Ishikawa (cell line): ENCODE results near the gene NHS.

ENCODE experiments used
- CEBPB ChIP-seq: IDR thresholded peaks from 2 replicates; pipeline ENCODE4 v1.6.1; 2012
- CREB1 ChIP-seq: IDR thresholded peaks from 2 replicates; pipeline ENCODE4 v1.6.1; 2012; ENCODE audit warnings: low read depth
- EGR1 ChIP-seq: IDR thresholded peaks from 2 replicates; pipeline ENCODE4 v1.6.1; 2012
- EP300 ChIP-seq: IDR thresholded peaks from 2 replicates; pipeline ENCODE4 v1.6.1; 2012; ENCODE audit warnings: borderline replicate concordance
- FOXM1 ChIP-seq: IDR thresholded peaks from 2 replicates; pipeline ENCODE4 v1.6.1; 2012; ENCODE audit warnings: low read depth, borderline replicate concordance
- MAX ChIP-seq: IDR thresholded peaks from 2 replicates; pipeline ENCODE4 v1.6.1; 2012
- NFIC ChIP-seq: IDR thresholded peaks from 2 replicates; pipeline ENCODE4 v1.6.1; 2012
- RAD21 ChIP-seq: IDR thresholded peaks from 2 replicates; pipeline ENCODE4 v1.6.1; 2012; ENCODE audit warnings: low read depth
- REST ChIP-seq: IDR thresholded peaks from 2 replicates; pipeline ENCODE4 v1.6.1; 2012; ENCODE audit warnings: low read depth, mild to moderate bottlenecking
- TAF1 ChIP-seq: IDR thresholded peaks from 2 replicates; pipeline ENCODE4 v1.6.1; 2012; ENCODE audit warnings: low read depth, mild to moderate bottlenecking
- TCF12 ChIP-seq: IDR thresholded peaks from 2 replicates; pipeline ENCODE4 v1.6.1; 2012; ENCODE audit warnings: low read depth
- TEAD4 ChIP-seq: IDR thresholded peaks from 2 replicates; pipeline ENCODE4 v1.6.1; 2012
- USF1 ChIP-seq: IDR thresholded peaks from 2 replicates; pipeline ENCODE4 v1.6.1; 2012
- YY1 ChIP-seq: IDR thresholded peaks from 2 replicates; pipeline ENCODE4 v1.6.1; 2012; ENCODE audit warnings: low read depth
- ZBTB7A ChIP-seq: IDR thresholded peaks from 2 replicates; pipeline ENCODE4 v1.6.1; 2012; ENCODE audit warnings: low read depth

NHS gene

GRCh38 chrX:17410651-17411050, 35.7 kb downstream of the NHS start:
- TF ChIP-seq MAX (no peak), TAF1 (no peak), TCF12 (no peak), FOXM1 (no peak), EGR1 (no peak), USF1 (no peak), CEBPB (no peak), REST (no peak), RAD21 (no peak), YY1 (no peak), ZBTB7A (no peak)

- TF ChIP-seq CEBPB, result no peak
- TF ChIP-seq RAD21, result no peak
- TF ChIP-seq EGR1, result no peak
- TF ChIP-seq NFIC, result no peak
- TF ChIP-seq EP300, result no peak
- no peak for TF ChIP-seq REST
- no peak for TF ChIP-seq TCF12
- no peak for TF ChIP-seq TEAD4
- no peak for TF ChIP-seq MAX
- no peak for TF ChIP-seq ZBTB7A
Measured at GRCh38 chrX:17411205-17411604, 36.2 kb downstream of the NHS start.

GRCh38 chrX:17412692-17413091, 37.7 kb downstream of the NHS start:
- TF ChIP-seq ZBTB7A, result no peak
- TF ChIP-seq EGR1, result no peak
- TF ChIP-seq CREB1, result no peak
- no peak for TF ChIP-seq USF1
- TF ChIP-seq YY1, result no peak
- TF ChIP-seq REST, result no peak
- no peak for TF ChIP-seq EP300
- TF ChIP-seq FOXM1, result no peak
- no peak for TF ChIP-seq NFIC

GRCh38 chrX:17413228-17413627, 38.2 kb downstream of the NHS start:
- TF ChIP-seq TAF1, result no peak
- TF ChIP-seq NFIC, result no peak
- no peak for TF ChIP-seq RAD21
- TF ChIP-seq FOXM1, result no peak
- no peak for TF ChIP-seq USF1
- no peak for TF ChIP-seq EGR1
- no peak for TF ChIP-seq EP300
- TF ChIP-seq MAX, result no peak
- TF ChIP-seq CREB1, result no peak
